Endothelial cell of umbilical vein (primary cell): ENCODE data around the gene SPAG17.

Experiments
- EZH2 ChIP-seq: IDR thresholded peaks from 2 replicates; pipeline ENCODE4 v1.6.1; 2012; ENCODE audit warnings: borderline replicate concordance, low read depth, mild to moderate bottlenecking, moderate library complexity, low read length, inconsistent platforms; ENCODE audit not compliant: severe bottlenecking
- FOS ChIP-seq: IDR thresholded peaks from 2 replicates; pipeline ENCODE4 v1.6.1; 2011; ENCODE audit warnings: mild to moderate bottlenecking, low read length, moderate library complexity, borderline replicate concordance; ENCODE audit not compliant: insufficient read depth
- POLR2A ChIP-seq: IDR thresholded peaks from 2 replicates; pipeline ENCODE4 v1.6.1; 2012; ENCODE audit warnings: low read depth, mild to moderate bottlenecking, control low read depth, low read length
- TF ChIP-seq, protein P1 (sequence below), 2 donors: IDR thresholded peaks; 1 replicate in 1 of 2; 2 replicates in 1 of 2; pipeline ENCODE4 v1.5.1; 2011; ENCODE audit warnings: low read length in 2 of 2, mild to moderate bottlenecking in 2 of 2, moderate library complexity in 2 of 2, control low read depth in 1 of 2, inconsistent platforms in 1 of 2, low read depth in 1 of 2; ENCODE audit not compliant: insufficient read depth in 1 of 2; ENCODE audit errors: extremely low read depth in 1 of 2

- TF ChIP-seq POLR2A (no peak), EZH2 (no peak), FOS (no peak)
- TF ChIP-seq, protein P1, sequence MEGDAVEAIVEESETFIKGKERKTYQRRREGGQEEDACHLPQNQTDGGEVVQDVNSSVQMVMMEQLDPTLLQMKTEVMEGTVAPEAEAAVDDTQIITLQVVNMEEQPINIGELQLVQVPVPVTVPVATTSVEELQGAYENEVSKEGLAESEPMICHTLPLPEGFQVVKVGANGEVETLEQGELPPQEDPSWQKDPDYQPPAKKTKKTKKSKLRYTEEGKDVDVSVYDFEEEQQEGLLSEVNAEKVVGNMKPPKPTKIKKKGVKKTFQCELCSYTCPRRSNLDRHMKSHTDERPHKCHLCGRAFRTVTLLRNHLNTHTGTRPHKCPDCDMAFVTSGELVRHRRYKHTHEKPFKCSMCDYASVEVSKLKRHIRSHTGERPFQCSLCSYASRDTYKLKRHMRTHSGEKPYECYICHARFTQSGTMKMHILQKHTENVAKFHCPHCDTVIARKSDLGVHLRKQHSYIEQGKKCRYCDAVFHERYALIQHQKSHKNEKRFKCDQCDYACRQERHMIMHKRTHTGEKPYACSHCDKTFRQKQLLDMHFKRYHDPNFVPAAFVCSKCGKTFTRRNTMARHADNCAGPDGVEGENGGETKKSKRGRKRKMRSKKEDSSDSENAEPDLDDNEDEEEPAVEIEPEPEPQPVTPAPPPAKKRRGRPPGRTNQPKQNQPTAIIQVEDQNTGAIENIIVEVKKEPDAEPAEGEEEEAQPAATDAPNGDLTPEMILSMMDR (IDR thresholded peaks at IDR 0.05; ENCODE audit: extremely low read depth in 1 of 2, insufficient read depth in 1 of 2, low read depth in 1 of 2, low read length in 2 of 2) = no peak
Measured at GRCh38 chr1:118159569-118159968, 25.5 kb downstream of the SPAG17 start.
